ENCODE results near the gene CACNA1E. TPM values are rescaled to one million over a fixed set of nuclear protein-coding genes. Genes with fewer than 3 reads are reported as not detected.

CACNA1E gene
- total RNA-seq, 2 experiments from 2014 or later = not detected

- TF ChIP-seq EZH2phosphoT487 (IDR thresholded peaks at IDR 0.05; ENCODE audit: borderline replicate concordance, low read depth, low read length) = no peak
- TF ChIP-seq CTCF (conservative IDR thresholded peaks at IDR 0.05; ENCODE audit: low read length) = no peak
- H4K20me1 ChIP-seq (ENCODE audit: insufficient read depth, low read length) = no peaks in the 10 kb centered on the region
- H3K4me1 ChIP-seq (ENCODE audit: insufficient read depth, low read length, poor library complexity, severe bottlenecking) = no peaks in the 10 kb centered on the region
- H3K27ac ChIP-seq (ENCODE audit: low read depth, low read length, poor library complexity, severe bottlenecking) = no peak overlapping the region
- no peak for DNase-seq (ENCODE audit: low spot score)
- no peaks in the 10 kb centered on the region for H3K79me2 ChIP-seq (ENCODE audit: insufficient read depth, low read depth, low read length)
- H3K9me2 ChIP-seq (ENCODE audit: insufficient read depth, low read length) = no peaks in the 10 kb centered on the region
- no peaks in the 10 kb centered on the region for H3K36me3 ChIP-seq (ENCODE audit: insufficient read depth, low read length)
- H2AFZ ChIP-seq (ENCODE audit: low read length) = no peak overlapping the region
- H3K4me2 ChIP-seq (ENCODE audit: low read length) = no peak overlapping the region
- CTCF ChIA-PET (ENCODE audit: unreplicated experiment) = no interaction called here
- POLR2A ChIA-PET = no interaction called here
- BruUV-seq (replicated peaks) = no TSS peak
- intact Hi-C loops (cut with micrococcal nuclease; ENCODE audit: unreplicated experiment) = no loop called here
- no peak overlapping the region for H3K4me3 ChIP-seq (ENCODE audit: low read depth, low read length, poor library complexity, severe bottlenecking)
- no peaks in the 10 kb centered on the region for H3K9me3 ChIP-seq (ENCODE audit: low read length)
Observed at GRCh38 chr1:181517181-181517875, 34.0 kb downstream of the CACNA1E start.

DNA sequence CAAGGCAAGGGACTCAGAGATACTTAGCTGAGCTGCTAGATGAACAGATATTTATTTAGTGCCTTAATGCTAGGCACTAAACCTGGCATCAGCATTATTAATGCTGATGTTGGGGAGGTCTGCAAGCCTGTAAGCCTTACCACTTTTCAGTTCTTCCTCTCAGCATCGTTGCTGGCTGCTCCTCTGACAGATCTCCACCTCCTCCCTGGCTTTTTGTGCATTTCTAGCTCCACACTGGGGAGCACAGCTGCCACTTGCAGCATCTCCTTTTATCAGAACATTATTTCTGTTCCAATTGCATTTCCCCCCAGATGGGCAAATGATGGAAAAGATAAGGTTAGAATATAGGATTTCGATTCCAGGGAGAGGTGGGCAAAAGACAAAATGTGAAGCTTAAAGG is 34.8 kb downstream of the CACNA1E start:
- no peak for DNase-seq (ENCODE audit: low spot score)
- H3K4me3 ChIP-seq (ENCODE audit: low read depth, low read length, poor library complexity, severe bottlenecking) = no peak overlapping the region
- no peak overlapping the region for H3K27ac ChIP-seq (ENCODE audit: low read depth, low read length, poor library complexity, severe bottlenecking)
- POLR2A ChIA-PET = no interaction called here
- H3K79me2 ChIP-seq (ENCODE audit: insufficient read depth, low read depth, low read length) = no peaks in the 10 kb centered on the region
- H4K20me1 ChIP-seq (ENCODE audit: insufficient read depth, low read length) = no peaks in the 10 kb centered on the region
- no peaks in the 10 kb centered on the region for H3K4me1 ChIP-seq (ENCODE audit: insufficient read depth, low read length, poor library complexity, severe bottlenecking)
- no TSS peak for BruUV-seq (replicated peaks)
- TF ChIP-seq EZH2phosphoT487 (IDR thresholded peaks at IDR 0.05; ENCODE audit: borderline replicate concordance, low read depth, low read length) (no peak), CTCF (conservative IDR thresholded peaks at IDR 0.05; ENCODE audit: low read length) (no peak)
- no peaks in the 10 kb centered on the region for H3K36me3 ChIP-seq (ENCODE audit: insufficient read depth, low read length)
- H2AFZ ChIP-seq (ENCODE audit: low read length) = no peak overlapping the region
- H3K4me2 ChIP-seq (ENCODE audit: low read length) = no peak overlapping the region
- CTCF ChIA-PET (ENCODE audit: unreplicated experiment) = no interaction called here
- no peaks in the 10 kb centered on the region for H3K9me3 ChIP-seq (ENCODE audit: low read length)
- no peaks in the 10 kb centered on the region for H3K9me2 ChIP-seq (ENCODE audit: insufficient read depth, low read length)
- intact Hi-C loops (cut with micrococcal nuclease; ENCODE audit: unreplicated experiment) = no loop called here

GRCh38 chr1:181522864-181523263 is 39.5 kb downstream of the CACNA1E start:
- intact Hi-C loops (cut with micrococcal nuclease; ENCODE audit: unreplicated experiment) = no loop called here
- no peaks in the 10 kb centered on the region for H3K4me1 ChIP-seq (ENCODE audit: insufficient read depth, low read length, poor library complexity, severe bottlenecking)
- no peak overlapping the region for H3K4me3 ChIP-seq (ENCODE audit: low read depth, low read length, poor library complexity, severe bottlenecking)
- H3K36me3 ChIP-seq (ENCODE audit: insufficient read depth, low read length) = no peaks in the 10 kb centered on the region
- no peaks in the 10 kb centered on the region for H3K9me3 ChIP-seq (ENCODE audit: low read length)
- H3K79me2 ChIP-seq (ENCODE audit: insufficient read depth, low read depth, low read length) = no peaks in the 10 kb centered on the region
- H4K20me1 ChIP-seq (ENCODE audit: insufficient read depth, low read length) = no peaks in the 10 kb centered on the region
- no peaks in the 10 kb centered on the region for H3K9me2 ChIP-seq (ENCODE audit: insufficient read depth, low read length)
- ChIA-PET POLR2A (no interaction called here), CTCF (ENCODE audit: unreplicated experiment) (no interaction called here)
- BruUV-seq (replicated peaks) = no TSS peak
- no peak overlapping the region for H3K27ac ChIP-seq (ENCODE audit: low read depth, low read length, poor library complexity, severe bottlenecking)
- TF ChIP-seq CTCF (conservative IDR thresholded peaks at IDR 0.05; ENCODE audit: low read length) = no peak
- no peak for TF ChIP-seq EZH2phosphoT487 (IDR thresholded peaks at IDR 0.05; ENCODE audit: borderline replicate concordance, low read depth, low read length)
- no peak for DNase-seq (ENCODE audit: low spot score)
- no peak overlapping the region for H3K4me2 ChIP-seq (ENCODE audit: low read length)
- H2AFZ ChIP-seq (ENCODE audit: low read length) = no peak overlapping the region

All from OCI-LY7 (cell line).